ENCODE data around the gene WDR81.
A peak's percentile ranks its signal among the peaks of the same experiment; 100 is the strongest.
"Not testable (repeated sequence)": the region's sequence is repeated elsewhere in the genome, so short reads cannot be mapped to it uniquely, and the experiment has no call there.

Gene WDR81

GRCh38 chr17:1724351-1724868 lies at the start of gene WDR81:
TSS of gene WDR81 (plus strand) at chr17:1724704. CDS start at chr17:1724960, 256 bp downstream.
- peak; percentile 90 for DNase-seq (ENCODE audit: low spot score)

- DNase-seq (ENCODE audit: low spot score), result no peak
Measured at GRCh38 chr17:1676401-1676800, 48.1 kb upstream of the WDR81 start.

GRCh38 chr17:1683459-1683858 lies 41.0 kb upstream of the WDR81 start:
- peak; percentile 12 for DNase-seq (ENCODE audit: low spot score)

- peak; percentile 99 for DNase-seq (ENCODE audit: low spot score)
Measured at GRCh38 chr17:1684378-1685189, 39.9 kb upstream of the WDR81 start, which contains the start of gene PRPF8. TSS of gene PRPF8 (minus strand) at chr17:1684867. CDS start at chr17:1684571, 296 bp downstream.

- no peak for DNase-seq (ENCODE audit: low spot score)
Measured at GRCh38 chr17:1686086-1686485, 38.4 kb upstream of the WDR81 start.

GRCh38 chr17:1688405-1688804 lies 36.1 kb upstream of the WDR81 start:
- not testable (repeated sequence) for DNase-seq (ENCODE audit: low spot score)

- no peak for DNase-seq (ENCODE audit: low spot score)
Measured at GRCh38 chr17:1690544-1691221, 33.8 kb upstream of the WDR81 start.

- DNase-seq (ENCODE audit: low spot score), result no peak
Measured at GRCh38 chr17:1693339-1693738, 31.2 kb upstream of the WDR81 start.

GRCh38 chr17:1695365-1695764 lies 29.1 kb upstream of the WDR81 start:
- no peak for DNase-seq (ENCODE audit: low spot score)

GRCh38 chr17:1697681-1698080 lies 26.8 kb upstream of the WDR81 start:
- no peak for DNase-seq (ENCODE audit: low spot score)

- not testable (repeated sequence) for DNase-seq (ENCODE audit: low spot score)
Measured at GRCh38 chr17:1699891-1700290, 24.6 kb upstream of the WDR81 start.

GRCh38 chr17:1703063-1703462 lies 21.4 kb upstream of the WDR81 start:
- no peak for DNase-seq (ENCODE audit: low spot score)

- DNase-seq (ENCODE audit: low spot score), result no peak
Measured at GRCh38 chr17:1705004-1705403, 19.5 kb upstream of the WDR81 start.

- no peak for DNase-seq (ENCODE audit: low spot score)
Measured at GRCh38 chr17:1707107-1707506, 17.4 kb upstream of the WDR81 start.

GRCh38 chr17:1708791-1709346 lies 15.6 kb upstream of the WDR81 start:
- DNase-seq (ENCODE audit: low spot score), result not testable (repeated sequence)

GRCh38 chr17:1709403-1709951 lies 15.0 kb upstream of the WDR81 start:
- no peak for DNase-seq (ENCODE audit: low spot score)

GRCh38 chr17:1709971-1710806 lies 14.3 kb upstream of the WDR81 start, which contains the start of gene TLCD2:
TSS of gene TLCD2 (minus strand) at chr17:1710377. CDS start at chr17:1710242, 135 bp downstream.
- no peak for DNase-seq (ENCODE audit: low spot score)

- no peak for DNase-seq (ENCODE audit: low spot score)
Measured at GRCh38 chr17:1710807-1711553, 13.5 kb upstream of the WDR81 start.

- no peak for DNase-seq (ENCODE audit: low spot score)
Measured at GRCh38 chr17:1711804-1712203, 12.7 kb upstream of the WDR81 start.

- no peak for DNase-seq (ENCODE audit: low spot score)
Measured at GRCh38 chr17:1712271-1712670, 12.2 kb upstream of the WDR81 start.
